ENCODE data around the gene DNAL4.
A peak's percentile ranks its signal among the peaks of the same experiment; 100 is the strongest.

DNAL4 gene

DNA sequence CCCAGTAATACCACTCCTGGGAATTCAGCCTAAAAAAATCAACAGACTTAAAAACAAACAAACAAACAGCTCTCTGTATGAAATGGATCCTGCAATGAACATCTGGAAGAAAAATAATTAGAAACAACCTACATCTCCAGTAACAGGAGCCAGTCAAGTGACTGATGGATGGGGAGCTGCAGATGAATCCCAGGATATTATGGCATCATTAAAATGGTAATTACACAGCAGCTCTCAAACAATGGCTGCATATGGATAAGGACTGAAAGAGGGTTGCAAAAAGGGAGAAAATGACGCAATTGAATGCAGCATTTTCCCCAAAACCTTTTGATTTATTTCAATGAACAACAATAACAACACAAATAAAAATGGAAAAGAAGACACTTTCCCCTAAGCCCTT lies 45.7 kb upstream of the DNAL4 start:
- no peak overlapping the region for H3K4me3 ChIP-seq (replicated peaks; ENCODE audit: low read depth, low read length)

DNA sequence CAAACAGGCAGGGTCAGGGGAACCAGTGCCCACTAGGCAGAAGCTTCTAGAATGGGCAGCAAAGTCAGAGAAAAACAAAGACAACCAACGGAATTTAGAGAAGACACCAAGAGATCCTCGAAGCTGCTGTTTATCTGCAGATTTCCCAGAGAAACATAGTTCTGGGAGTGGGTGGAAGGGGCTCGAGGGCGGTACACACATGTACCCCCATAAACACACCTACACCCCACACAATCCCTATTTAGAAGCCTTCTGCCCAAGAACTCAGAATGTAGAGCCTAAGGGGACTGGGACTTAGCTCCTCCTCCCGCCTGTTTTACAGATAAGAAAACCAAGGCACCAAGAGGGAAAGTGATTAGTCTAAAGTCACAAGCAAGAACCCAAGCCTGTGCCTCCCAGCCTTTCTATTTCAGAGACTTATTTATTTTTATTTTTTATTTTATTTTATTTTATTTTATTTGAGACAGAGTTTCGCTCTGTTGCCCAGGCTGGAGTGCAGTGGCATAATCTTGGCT lies 43.5 kb upstream of the DNAL4 start:
- H3K4me3 ChIP-seq (replicated peaks; ENCODE audit: low read depth, low read length), result no peak overlapping the region
- no peak for DNase-seq (ENCODE audit: extremely low read depth, low read depth)
- TF ChIP-seq, protein P1, sequence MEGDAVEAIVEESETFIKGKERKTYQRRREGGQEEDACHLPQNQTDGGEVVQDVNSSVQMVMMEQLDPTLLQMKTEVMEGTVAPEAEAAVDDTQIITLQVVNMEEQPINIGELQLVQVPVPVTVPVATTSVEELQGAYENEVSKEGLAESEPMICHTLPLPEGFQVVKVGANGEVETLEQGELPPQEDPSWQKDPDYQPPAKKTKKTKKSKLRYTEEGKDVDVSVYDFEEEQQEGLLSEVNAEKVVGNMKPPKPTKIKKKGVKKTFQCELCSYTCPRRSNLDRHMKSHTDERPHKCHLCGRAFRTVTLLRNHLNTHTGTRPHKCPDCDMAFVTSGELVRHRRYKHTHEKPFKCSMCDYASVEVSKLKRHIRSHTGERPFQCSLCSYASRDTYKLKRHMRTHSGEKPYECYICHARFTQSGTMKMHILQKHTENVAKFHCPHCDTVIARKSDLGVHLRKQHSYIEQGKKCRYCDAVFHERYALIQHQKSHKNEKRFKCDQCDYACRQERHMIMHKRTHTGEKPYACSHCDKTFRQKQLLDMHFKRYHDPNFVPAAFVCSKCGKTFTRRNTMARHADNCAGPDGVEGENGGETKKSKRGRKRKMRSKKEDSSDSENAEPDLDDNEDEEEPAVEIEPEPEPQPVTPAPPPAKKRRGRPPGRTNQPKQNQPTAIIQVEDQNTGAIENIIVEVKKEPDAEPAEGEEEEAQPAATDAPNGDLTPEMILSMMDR (IDR thresholded peaks at IDR 0.05; ENCODE audit: low read depth, low read length, missing control alignments), result no peak

More for the DNA sequence above, 45.7 kb upstream of the DNAL4 start:
- no peak for DNase-seq (ENCODE audit: extremely low read depth, low read depth)
- TF ChIP-seq, protein P1 (IDR thresholded peaks at IDR 0.05; ENCODE audit: low read depth, low read length, missing control alignments), result no peak

DNA sequence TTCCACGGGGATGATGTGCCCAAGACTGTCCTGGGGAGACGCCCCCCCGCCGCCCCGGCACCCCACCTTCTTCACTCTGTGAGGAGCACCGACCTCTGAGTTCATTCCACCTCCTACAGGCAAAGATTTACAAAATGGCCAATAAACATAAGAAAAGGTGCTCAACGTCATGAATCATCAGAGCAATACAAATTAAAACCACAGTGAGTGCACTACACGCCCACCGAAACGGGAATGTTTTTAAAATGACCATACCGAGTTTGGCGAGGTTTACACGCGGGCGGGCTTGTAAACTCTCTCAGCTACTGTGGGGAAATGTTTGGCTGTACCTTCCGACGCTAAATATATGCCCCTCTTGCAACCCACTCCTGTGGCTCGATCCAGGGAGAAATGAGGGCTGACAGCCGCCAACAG lies 42.0 kb upstream of the DNAL4 start:
- DNase-seq (ENCODE audit: extremely low read depth, low read depth), result peak; percentile 6
- no peak overlapping the region for H3K4me3 ChIP-seq (replicated peaks; ENCODE audit: low read depth, low read length)
- TF ChIP-seq, protein P1 (IDR thresholded peaks at IDR 0.05; ENCODE audit: low read depth, low read length, missing control alignments), result no peak

DNA sequence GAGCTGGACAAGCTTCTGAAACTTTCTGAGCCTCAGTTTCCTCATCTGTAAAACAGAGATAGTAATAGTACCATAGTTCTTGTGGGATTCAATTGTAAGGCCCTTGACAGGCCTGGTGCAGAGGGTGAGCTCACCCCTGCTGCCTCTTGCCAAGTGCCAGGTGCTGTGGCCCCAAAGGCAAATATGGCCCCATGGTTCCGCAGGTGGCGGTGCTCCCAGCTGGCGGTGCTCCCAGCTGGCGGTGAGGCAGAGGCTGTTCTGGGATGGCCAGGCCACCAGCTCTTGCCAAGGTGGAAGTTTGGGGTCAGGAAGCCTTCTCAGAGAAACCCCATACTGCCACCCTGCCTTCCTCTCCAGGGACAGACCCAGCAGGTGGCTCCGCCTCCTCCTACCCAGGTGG lies 41.0 kb upstream of the DNAL4 start:
- no peak overlapping the region for H3K4me3 ChIP-seq (replicated peaks; ENCODE audit: low read depth, low read length)
- TF ChIP-seq, protein P1 (IDR thresholded peaks at IDR 0.05; ENCODE audit: low read depth, low read length, missing control alignments), result no peak
- DNase-seq (ENCODE audit: extremely low read depth, low read depth), result no peak

DNA sequence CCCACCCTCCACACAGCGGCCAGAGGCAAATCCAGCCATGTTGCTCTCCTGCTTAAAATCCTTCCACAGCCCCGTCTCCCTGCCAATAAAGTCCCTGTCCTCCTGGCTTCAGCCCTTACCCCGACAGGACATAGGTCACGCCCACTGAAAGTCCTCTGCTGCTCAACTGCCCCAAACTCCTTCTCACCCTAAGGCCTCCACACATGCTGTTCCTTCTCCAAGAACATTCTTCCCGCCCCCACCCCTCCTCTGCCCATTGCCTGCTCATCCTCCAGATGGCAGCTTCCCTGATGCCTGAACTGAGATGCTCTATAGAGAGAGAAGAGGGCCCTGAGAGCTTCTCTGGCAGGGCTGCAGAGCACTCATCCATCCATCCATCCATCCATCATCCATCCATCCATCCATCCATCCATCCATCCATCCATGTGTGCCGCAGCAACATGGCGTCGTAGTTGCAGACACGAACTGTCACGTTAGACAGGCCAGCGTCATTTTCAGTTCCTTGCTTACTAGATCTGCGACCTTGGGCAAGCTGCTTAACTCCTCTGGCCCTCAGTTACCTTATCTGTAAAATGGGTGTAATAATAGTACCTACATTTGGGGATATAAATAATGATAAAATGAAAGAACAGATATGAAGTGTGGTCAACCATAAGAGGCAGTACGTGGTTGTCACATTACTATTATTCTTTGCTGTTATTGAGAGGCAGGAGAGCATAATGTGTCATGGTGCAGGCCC lies 40.4 kb upstream of the DNAL4 start:
- TF ChIP-seq, protein P1 (IDR thresholded peaks at IDR 0.05; ENCODE audit: low read depth, low read length, missing control alignments), result no peak
- no peak for DNase-seq (ENCODE audit: extremely low read depth, low read depth)
- H3K4me3 ChIP-seq (replicated peaks; ENCODE audit: low read depth, low read length), result no peak overlapping the region

DNA sequence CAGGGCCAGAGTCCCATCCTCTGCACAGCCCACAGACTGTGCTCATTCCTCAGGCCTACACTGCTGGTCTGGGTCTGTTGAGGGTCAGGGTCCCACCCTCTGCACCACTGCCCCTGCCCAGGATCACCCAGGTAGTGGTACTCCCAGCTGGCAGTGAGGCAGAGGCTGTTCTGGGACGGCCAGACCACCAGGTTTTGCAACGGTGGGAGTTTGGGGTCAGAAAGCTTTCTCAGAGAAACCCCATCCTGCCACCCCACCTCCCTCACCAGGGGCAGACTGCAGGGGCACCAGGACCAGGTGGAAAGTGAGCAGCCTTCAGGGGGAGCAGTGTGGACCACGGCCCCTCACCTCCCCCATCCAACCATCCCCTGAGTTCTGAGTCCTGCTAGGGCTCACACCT lies 39.1 kb upstream of the DNAL4 start:
- DNase-seq (ENCODE audit: extremely low read depth, low read depth), result no peak
- no peak overlapping the region for H3K4me3 ChIP-seq (replicated peaks; ENCODE audit: low read depth, low read length)

More for the DNA sequence above, 39.1 kb upstream of the DNAL4 start:
- TF ChIP-seq, protein P1 (IDR thresholded peaks at IDR 0.05; ENCODE audit: low read depth, low read length, missing control alignments), result no peak
